HG03039 (cell line): ENCODE results near the gene FGA.
A peak's percentile ranks its signal among the peaks of the same experiment; 100 is the strongest.

Experiments
- ATAC-seq: cut with Tn5 transposase; IDR thresholded peaks from one replicate; pipeline ENCODE4 v1.9.1; 2021; ENCODE audit warnings: mild to moderate bottlenecking, moderate library complexity; ENCODE audit not compliant: unreplicated experiment

The FGA gene

GRCh38 chr4:154583677-154584076, 6.9 kb downstream of the FGA start:
- no peak for ATAC-seq

- no peak for ATAC-seq
Observed at GRCh38 chr4:154583230-154583629, 7.3 kb downstream of the FGA start.

DNA sequence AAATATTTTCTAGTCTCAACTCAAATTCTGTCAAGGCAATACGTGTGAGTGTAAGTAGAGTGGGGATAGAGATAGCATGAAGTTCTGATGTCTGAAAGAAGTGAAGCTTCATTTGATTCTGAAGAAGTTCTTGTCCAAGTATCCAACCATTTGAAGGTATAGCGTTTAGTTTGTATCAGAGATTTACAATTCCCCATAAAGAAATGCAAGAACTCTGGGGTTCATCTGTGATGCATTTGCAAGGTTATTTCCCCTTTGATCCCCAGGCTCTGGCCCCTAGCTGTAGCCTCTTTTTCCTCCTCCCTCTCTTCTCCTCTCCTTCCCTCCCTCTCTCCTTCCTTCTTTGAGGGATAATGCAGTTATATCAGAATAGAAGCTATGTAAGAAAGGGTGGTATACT, 7.8 kb downstream of the FGA start:
- no peak for ATAC-seq

DNA sequence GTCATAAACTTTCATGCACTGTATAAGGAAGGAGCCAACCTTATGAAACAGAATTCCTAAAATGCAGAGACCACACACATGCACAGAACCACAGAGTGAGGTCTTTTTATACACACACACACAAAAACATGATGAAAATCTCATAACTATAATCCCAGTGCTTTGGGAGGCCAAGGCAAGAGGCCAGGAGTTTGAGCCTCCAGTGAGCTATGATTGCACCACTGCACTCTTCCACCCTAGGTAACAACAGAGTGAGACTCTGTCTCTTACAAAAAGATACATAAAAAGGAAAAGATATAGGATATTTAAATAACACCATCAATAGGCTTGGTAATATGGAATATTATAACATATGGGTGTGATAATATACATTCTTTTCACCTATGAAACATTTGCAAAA, 10.6 kb downstream of the FGA start:
- no peak for ATAC-seq

DNA sequence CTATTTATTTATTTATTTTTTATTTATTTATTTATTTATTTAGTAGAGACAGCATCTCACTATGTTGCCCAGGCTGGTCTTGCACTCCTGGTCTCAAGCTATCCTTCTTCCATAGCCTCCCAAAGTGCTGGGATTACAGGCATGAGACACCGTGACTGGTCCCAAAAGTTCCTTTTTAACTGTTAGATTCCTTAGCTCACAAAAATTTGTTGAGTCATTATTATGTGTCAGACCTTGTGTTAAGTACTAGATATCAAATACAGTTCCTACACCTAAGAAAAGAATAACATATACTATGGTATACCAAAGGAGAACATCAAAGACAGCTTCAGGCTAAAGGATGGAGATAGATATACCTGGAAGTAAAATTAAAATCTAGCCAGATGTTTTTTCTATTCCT, 11.6 kb downstream of the FGA start:
- no peak for ATAC-seq

GRCh38 chr4:154577324-154577723, 13.2 kb downstream of the FGA start:
- no peak for ATAC-seq

- no peak for ATAC-seq
Observed at GRCh38 chr4:154574311-154574710, 16.2 kb downstream of the FGA start.

DNA sequence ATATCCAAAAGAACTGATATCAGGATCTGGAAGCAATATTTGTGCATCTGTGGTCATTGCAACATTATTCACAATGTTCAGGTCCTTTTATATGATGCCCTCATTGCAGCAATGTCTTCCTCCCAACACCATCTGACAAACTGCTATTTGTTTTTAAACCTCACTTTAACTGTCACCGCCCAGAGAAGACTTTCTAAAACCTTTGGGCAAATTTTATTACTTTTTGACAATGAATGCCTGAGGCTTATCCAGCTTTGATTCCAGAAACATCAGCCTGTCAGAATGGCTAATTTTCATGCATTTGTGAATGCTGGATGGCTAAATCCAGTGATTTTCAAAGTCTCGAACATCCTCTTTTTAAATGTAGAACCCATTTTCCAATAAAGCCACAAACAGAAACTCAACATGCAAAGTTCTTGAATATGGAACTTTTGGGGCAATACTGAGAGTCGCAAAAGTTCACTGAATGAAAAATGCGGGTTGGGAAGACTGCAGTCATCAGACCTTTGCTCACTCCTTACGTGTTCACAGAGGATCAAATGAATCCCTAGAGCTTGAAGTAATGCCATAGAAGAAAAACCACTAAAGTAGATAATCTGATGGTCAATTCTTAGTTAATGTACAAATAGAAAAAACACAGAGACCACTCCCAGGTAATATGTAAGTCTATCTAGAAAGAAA, 17.2 kb downstream of the FGA start:
- no peak for ATAC-seq

DNA sequence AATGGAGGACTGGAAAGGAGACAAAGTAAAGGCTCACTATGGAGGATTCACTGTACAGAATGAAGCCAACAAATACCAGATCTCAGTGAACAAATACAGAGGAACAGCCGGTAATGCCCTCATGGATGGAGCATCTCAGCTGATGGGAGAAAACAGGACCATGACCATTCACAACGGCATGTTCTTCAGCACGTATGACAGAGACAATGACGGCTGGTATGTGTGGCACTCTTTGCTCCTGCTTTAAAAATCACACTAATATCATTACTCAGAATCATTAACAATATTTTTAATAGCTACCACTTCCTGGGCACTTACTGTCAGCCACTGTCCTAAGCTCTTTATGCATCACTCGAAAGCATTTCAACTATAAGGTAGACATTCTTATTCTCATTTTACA, 21.0 kb downstream of the FGA start:
- ATAC-seq, result no peak

DNA sequence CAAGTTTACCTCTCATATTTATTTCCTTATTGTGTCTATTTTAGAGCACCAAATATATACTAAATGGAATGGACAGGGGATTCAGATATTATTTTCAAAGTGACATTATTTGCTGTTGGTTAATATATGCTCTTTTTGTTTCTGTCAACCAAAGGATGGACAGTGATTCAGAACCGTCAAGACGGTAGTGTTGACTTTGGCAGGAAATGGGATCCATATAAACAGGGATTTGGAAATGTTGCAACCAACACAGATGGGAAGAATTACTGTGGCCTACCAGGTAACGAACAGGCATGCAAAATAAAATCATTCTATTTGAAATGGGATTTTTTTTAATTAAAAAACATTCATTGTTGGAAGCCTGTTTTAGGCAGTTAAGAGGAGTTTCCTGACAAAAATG, 21.5 kb downstream of the FGA start:
- no peak for ATAC-seq

DNA sequence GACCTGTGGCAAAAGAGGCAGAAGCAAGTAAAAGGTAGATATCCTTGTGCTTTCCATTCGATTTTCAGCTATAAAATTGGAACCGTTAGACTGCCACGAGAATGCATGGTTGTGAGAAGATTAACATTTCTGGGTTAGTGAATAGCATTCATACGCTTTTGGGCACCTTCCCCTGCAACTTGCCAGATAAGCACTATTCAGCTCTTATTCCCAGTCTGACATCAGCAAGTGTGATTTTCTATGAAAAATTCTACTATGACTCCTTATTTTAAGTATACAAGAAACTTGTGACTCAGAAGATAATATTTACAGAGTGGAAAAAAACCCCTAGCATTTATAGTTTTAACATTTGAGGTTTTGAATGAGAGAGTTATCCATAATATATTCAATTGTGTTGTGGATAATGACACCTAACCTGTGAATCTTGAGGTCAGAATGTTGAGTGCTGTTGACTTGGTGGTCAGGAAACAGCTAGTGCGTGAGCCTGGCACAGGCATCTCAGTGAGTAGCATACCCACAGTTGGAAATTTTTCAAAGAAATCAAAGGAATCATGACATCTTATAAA, 23.8 kb downstream of the FGA start:
- ATAC-seq, result no peak

GRCh38 chr4:154565704-154566103, 24.8 kb downstream of the FGA start:
- no peak for ATAC-seq

DNA sequence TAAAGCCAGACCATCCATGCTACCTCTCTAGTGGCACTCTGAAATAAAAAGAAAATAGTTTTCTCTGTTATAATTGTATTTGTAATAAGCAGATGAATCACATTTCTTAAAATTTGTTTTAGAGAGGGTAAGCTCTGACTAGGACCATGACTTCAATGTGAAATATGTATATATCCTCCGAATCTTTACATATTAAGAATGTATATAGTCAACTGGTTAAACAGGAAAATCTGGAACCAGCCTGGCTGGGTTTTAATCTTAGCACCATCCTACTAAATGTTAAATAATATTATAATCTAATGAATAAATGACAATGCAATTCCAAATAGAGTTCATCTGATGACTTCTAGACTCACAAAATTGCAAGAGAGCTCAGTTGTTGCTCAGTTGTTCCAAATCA, 26.2 kb downstream of the FGA start:
- no peak for ATAC-seq

- no peak for ATAC-seq
Observed at GRCh38 chr4:154562697-154563254, 27.8 kb downstream of the FGA start, which contains the start of gene FGB. TSS of gene FGB (plus strand) at chr4:154563011. CDS start at chr4:154563019, 8 bp downstream.

DNA sequence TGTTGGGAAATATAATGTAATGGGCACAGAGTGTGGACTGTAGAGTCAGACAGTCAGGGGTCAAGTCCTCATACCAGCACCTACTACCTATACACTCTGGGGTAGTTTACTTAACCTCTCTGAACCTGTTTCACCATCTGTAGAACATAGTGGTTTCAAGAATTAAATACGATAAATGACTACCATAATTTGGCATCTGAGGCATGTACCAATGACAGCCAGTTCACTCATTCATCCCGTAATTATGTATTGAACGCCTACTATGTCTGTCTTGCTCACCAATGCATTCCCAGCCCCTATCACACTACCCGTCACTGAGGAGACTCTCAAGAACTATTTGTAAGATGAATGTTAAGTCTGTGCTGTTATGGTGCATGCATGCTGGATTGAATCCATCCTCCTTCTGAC, 29.7 kb downstream of the FGA start:
- ATAC-seq, result no peak

DNA sequence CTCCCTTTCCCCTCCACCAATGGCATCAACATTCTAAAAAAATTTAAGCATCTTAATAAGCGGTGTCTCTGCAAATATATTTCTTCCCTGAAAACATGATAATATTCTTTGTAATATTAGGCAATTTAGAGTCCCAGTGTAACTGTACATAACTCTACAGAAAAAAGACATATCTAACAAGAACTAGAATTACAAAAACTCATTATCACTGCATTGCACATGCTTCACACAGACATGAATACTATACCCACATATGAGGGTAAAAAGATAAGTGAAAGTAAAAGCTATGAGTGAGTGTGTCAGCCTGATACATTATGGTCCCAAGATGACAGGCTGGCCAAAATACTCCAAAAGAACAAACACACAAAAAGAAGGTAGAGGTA, 30.1 kb downstream of the FGA start:
- ATAC-seq, result no peak

DNA sequence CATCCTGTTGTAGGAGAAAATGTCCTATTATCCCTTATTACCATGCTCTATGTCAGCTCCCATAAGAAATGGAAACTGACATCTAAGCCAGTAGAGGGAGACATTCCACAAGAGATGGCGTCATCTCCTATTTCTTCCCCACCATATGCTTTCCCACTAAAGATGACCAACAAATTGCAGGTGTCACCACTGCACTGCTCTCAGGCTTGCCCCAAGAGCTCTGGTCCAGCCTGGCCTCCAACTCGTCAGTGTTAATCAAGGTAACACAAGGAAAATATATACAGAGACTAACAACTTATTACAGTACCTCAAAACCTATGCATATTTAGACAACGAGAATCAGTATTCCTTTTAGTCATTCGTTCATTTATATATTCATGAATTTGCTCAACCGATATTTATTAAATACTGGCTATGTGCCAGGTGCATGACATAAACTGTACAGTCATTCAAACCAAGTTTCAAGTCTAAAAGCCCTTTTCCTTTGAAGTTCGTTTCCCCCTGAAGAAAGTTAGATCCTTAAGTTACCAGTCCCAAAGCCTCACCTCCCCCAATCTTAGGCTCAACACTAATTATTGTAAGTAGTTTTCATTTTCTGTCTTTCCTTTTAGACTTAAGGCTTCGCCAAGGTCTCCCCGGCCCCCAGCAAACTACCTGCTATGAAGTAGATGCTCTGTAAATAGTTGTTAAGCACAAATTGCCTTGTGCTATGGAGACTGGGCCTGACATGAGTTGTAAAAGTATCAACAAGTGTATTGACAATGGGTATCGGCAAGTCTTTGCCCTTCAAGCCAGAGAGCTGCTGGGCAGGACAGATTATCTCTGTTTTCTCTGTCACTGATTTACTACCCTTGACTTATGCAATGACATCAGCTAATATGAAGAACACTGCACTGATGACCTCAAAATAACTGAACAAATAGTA, 30.8 kb downstream of the FGA start:
- ATAC-seq, result peak; percentile 80

- no peak for ATAC-seq
Observed at GRCh38 chr4:154559141-154559493, 31.4 kb downstream of the FGA start.

- peak; percentile 49 for ATAC-seq
Observed at GRCh38 chr4:154551872-154552686, 38.5 kb downstream of the FGA start.

- peak; percentile 98 for ATAC-seq
Observed at GRCh38 chr4:154549894-154550790, 40.4 kb downstream of the FGA start, which contains the start of gene PLRG1. TSS of gene PLRG1 (minus strand) at chr4:154550400. CDS start at chr4:154550308, 92 bp downstream.
